Sigmoid colon (tissue), 4 donors: ENCODE results near the gene EYA3.

Experiments used
- CTCF ChIP-seq, 4 experiments: fragments of 450-650 bp in 3 of 4; fragments of 200-600 bp in 1 of 4; IDR thresholded peaks; one replicate each; pipeline ENCODE4 v1.5.1; 2016 to 2019; ENCODE audit warnings: antibody characterized with exemption in 4 of 4, mild to moderate bottlenecking in 3 of 4, moderate library complexity in 2 of 4
- POLR2AphosphoS5 ChIP-seq, 4 donors: sonication (generic); formaldehyde crosslinking; IDR thresholded peaks; one replicate each; pipeline ENCODE4 v1.6.1; 2017; ENCODE audit warnings: antibody characterized with exemption in 4 of 4

GRCh38 chr1:28099050-28099769 is 10.8 kb upstream of the EYA3 start:
- TF ChIP-seq CTCF (IDR thresholded peaks at IDR 0.05) = no peak
- no peak for TF ChIP-seq POLR2AphosphoS5 (IDR thresholded peaks at IDR 0.05)
